ENCODE measurements around the gene HOATZ. TPM values are rescaled to one million over a fixed set of nuclear protein-coding genes. Genes with fewer than 3 reads are reported as not detected.

The HOATZ gene
- total and polyA plus RNA-seq, 2 of the 13 experiments (the other 11 are each of a cell fraction or from before 2014, with no cell fraction given): not detected

- TF ChIP-seq ZBTB37 (CRISPR knock-in tag; IDR thresholded peaks at IDR 0.05) (no peak), ZNF724P (CRISPR knock-in tag; IDR thresholded peaks at IDR 0.05; ENCODE audit: borderline replicate concordance) (no peak), TSC22D2 (CRISPR knock-in tag; IDR thresholded peaks at IDR 0.05; ENCODE audit: borderline replicate concordance) (no peak)
Measured at GRCh38 chr11:111477898-111478297, 36.7 kb upstream of the HOATZ start (continued).

- Histone ChIP-seq H2AFZ (ENCODE audit: low read length) (no peak overlapping the region), H3K4me2 (ENCODE audit: low read depth, low read length) (no peak overlapping the region), H3K27me3 (ENCODE audit: control insufficient read depth in 1 of 2, insufficient read depth in 2 of 2, low read length in 2 of 2) (peaks cover 0 to 9% of the 10 kb centered on the region in 2 experiments; a peak in 1 of 5 replicates), H3K9ac (ENCODE audit: insufficient read depth, low read depth, low read length) (no peak overlapping the region), H3K4me3 (replicated peaks in 1 of 3; ENCODE audit: insufficient read depth in 1 of 3, low read depth in 2 of 3, low read length in 3 of 3) (no peak overlapping the region), H3K4me1 (ENCODE audit: insufficient read depth, low read length) (no peaks in the 10 kb centered on the region), H3K9me3 (ENCODE audit: low read length) (0 out of 2 replicates have a peak, but pooled peaks cover 6% of the 10 kb centered on the region), H3K36me3 (replicated peaks in 1 of 2; ENCODE audit: control insufficient read depth in 1 of 2, insufficient read depth in 2 of 2, low read length in 2 of 2) (no peaks in the 10 kb centered on the region), H4K20me1 (ENCODE audit: insufficient read depth, low read length) (no peaks in the 10 kb centered on the region), H3K27ac (ENCODE audit: extremely low read length, insufficient read depth, low read length) (no peak overlapping the region), H3K79me2 (ENCODE audit: insufficient read depth, low read length) (no peaks in the 10 kb centered on the region)
- ATAC-seq (no peak), FAIRE-seq (no peak), DNase-seq (ENCODE audit: low spot score) (no peak)
- CTCF ChIA-PET (ENCODE audit: low intra/inter-chr PET ratio, low total read pairs): no interaction called here
- in situ Hi-C loops (cut with HindIII; ENCODE audit: extremely low pct_ligation_motif_present, low pct_unique_long_range_greater_than_20kb): no loop called here
- 0% methylated on average over 1 of the region's 1 CpG for WGBS (ENCODE audit: low lambda C conversion rate)
- no TSS peak for BruUV-seq (replicated peaks)
- intact Hi-C loops (cut with micrococcal nuclease; ENCODE audit: unreplicated experiment): no loop called here
- POLR2A ChIA-PET: no interaction called here
- TF ChIP-seq BHLHE40 (IDR thresholded peaks at IDR 0.05; ENCODE audit: low read length): no peak
- TF ChIP-seq SMAD3 (CRISPR knock-in tag; IDR thresholded peaks at IDR 0.05): no peak
- TF ChIP-seq TCF7 (IDR thresholded peaks at IDR 0.05; ENCODE audit: low read depth): no peak
- no peak for TF ChIP-seq TBX3 (IDR thresholded peaks at IDR 0.05; ENCODE audit: borderline replicate concordance)
- TF ChIP-seq ZNF24 (IDR thresholded peaks at IDR 0.05): no peak
- TF ChIP-seq ZC3H13 (CRISPR knock-in tag; IDR thresholded peaks at IDR 0.05): no peak
- no peak for TF ChIP-seq HNRNPUL1 (IDR thresholded peaks at IDR 0.05; ENCODE audit: low read depth, low read length)
- TF ChIP-seq GLMP (CRISPR knock-in tag; IDR thresholded peaks at IDR 0.05; ENCODE audit: borderline replicate concordance): no peak
- no peak for TF ChIP-seq ZHX2 (IDR thresholded peaks at IDR 0.05; ENCODE audit: low read depth)
- TF ChIP-seq ZHX2 (CRISPR knock-in tag; IDR thresholded peaks at IDR 0.05; ENCODE audit: borderline replicate concordance): no peak
Measured at GRCh38 chr11:111479666-111480065, 34.9 kb upstream of the HOATZ start.
